RWPE2 (cell line): ENCODE measurements around the gene SPINT2.
"Not testable (repeated sequence)": the region's sequence is repeated elsewhere in the genome, so short reads cannot be mapped to it uniquely, and the experiment has no call there.

Experiments
- ATAC-seq: fragments of 200-7000 bp; cut with Tn5 transposase; 3 replicates; pipeline ENCODE4 v1.9.1; 2021; ENCODE audit warnings: low read depth
- DNase-seq: peaks from one replicate; pipeline ENCODE4 v3.0.0-alpha.2; 2020; ENCODE audit warnings: low spot score
- H3K27ac ChIP-seq: fragments of 450-650 bp; 2 replicates; pipeline ENCODE4 v1.5.1; 2017; ENCODE audit warnings: mild to moderate bottlenecking; ENCODE audit not compliant: poor library complexity, severe bottlenecking
- H3K27me3 ChIP-seq: fragments of 250-450 bp; sonication (Bioruptor Pico); 2 replicates; pipeline ENCODE4 v1.5.1; 2021; ENCODE audit warnings: mild to moderate bottlenecking, moderate library complexity; ENCODE audit not compliant: insufficient read depth, poor library complexity, severe bottlenecking
- H3K36me3 ChIP-seq: fragments of 250-450 bp; sonication (Bioruptor Pico); 2 replicates; pipeline ENCODE4 v1.5.1; 2020; ENCODE audit warnings: low read depth, mild to moderate bottlenecking, moderate library complexity
- H3K4me1 ChIP-seq: fragments of 250-450 bp; sonication (Bioruptor Pico); 2 replicates; pipeline ENCODE4 v1.5.1; 2021; ENCODE audit warnings: mild to moderate bottlenecking, moderate library complexity; ENCODE audit not compliant: insufficient read depth, poor library complexity, severe bottlenecking
- H3K4me3 ChIP-seq: fragments of 250-450 bp; sonication (Bioruptor Pico); 2 replicates; pipeline ENCODE4 v1.5.1; 2021; ENCODE audit warnings: mild to moderate bottlenecking, moderate library complexity; ENCODE audit not compliant: severe bottlenecking
- H3K9me3 ChIP-seq: fragments of 250-450 bp; sonication (Bioruptor Pico); 2 replicates; pipeline ENCODE4 v1.5.1; 2021; ENCODE audit warnings: mild to moderate bottlenecking, moderate library complexity; ENCODE audit not compliant: severe bottlenecking
- CTCF ChIP-seq: fragments of 450-650 bp; IDR thresholded peaks from one replicate; pipeline ENCODE4 v1.5.1; 2017; ENCODE audit warnings: mild to moderate bottlenecking, moderate library complexity; ENCODE audit not compliant: poor library complexity, severe bottlenecking

Gene SPINT2

GRCh38 chr19:38337360-38337653 lies 72.9 kb downstream of the SPINT2 start:
- Histone ChIP-seq H3K9me3 (no peaks in the 10 kb centered on the region), H3K27me3 (no peaks in the 10 kb centered on the region), H3K36me3 (no peaks in the 10 kb centered on the region), H3K4me3 (peak overlapping the region; percentile 46), H3K27ac (peak overlapping the region; percentile 61), H3K4me1 (no peaks in the 10 kb centered on the region)
- no peak for DNase-seq
- TF ChIP-seq CTCF: no peak
- ATAC-seq: no peak

GRCh38 chr19:38339011-38339410 lies 74.6 kb downstream of the SPINT2 start:
- H3K36me3 ChIP-seq, H3K27me3 ChIP-seq, H3K27ac ChIP-seq, DNase-seq, H3K9me3 ChIP-seq, H3K4me3 ChIP-seq, H3K4me1 ChIP-seq, ATAC-seq: not testable (repeated sequence)

- Histone ChIP-seq H3K36me3 (no peaks in the 10 kb centered on the region), H3K4me1 (no peaks in the 10 kb centered on the region)
These were observed 76.6 kb downstream of the SPINT2 start for GRCh38 chr19:38340927-38341326.

More at GRCh38 chr19:38340927-38341326, 76.6 kb downstream of the SPINT2 start:
- no peak overlapping the region for H3K4me3 ChIP-seq
- no peak for DNase-seq
- ATAC-seq: no peak
- no peaks in the 10 kb centered on the region for H3K27me3 ChIP-seq
- TF ChIP-seq CTCF: no peak
- no peaks in the 10 kb centered on the region for H3K9me3 ChIP-seq
- no peak overlapping the region for H3K27ac ChIP-seq
